ENCODE data around the gene TNNI2. TPM values are rescaled to one million over a fixed set of nuclear protein-coding genes. Genes with fewer than 3 reads are reported as not detected.

Gene TNNI2
- total and polyA plus RNA-seq, 8 donors: 0.24 to 8.5 (median 0.52) TPM; not detected in 1

GRCh38 chr11:1826552-1827094 lies 12.2 kb upstream of the TNNI2 start:
- ATAC-seq (peak; percentile 42), DNase-seq (peak in 2 of 4 donors; percentile 45 to 80)
- TF ChIP-seq CTCF (IDR thresholded peaks at IDR 0.05): no peak
- Histone ChIP-seq H3K9me3 (no peaks in the 10 kb centered on the region), H3K4me3 (no peak overlapping the region), H3K4me1 (peaks cover 28 to 55% of the 10 kb centered on the region in 2 donors), H3K27me3 (peaks cover 0 to 56% of the 10 kb centered on the region in 2 donors), H3K27ac (peak overlapping the region; percentile 49 to 57), H3K36me3 (no peaks in the 10 kb centered on the region)
- intact Hi-C loops (cut with DNase I): no loop called here

DNA sequence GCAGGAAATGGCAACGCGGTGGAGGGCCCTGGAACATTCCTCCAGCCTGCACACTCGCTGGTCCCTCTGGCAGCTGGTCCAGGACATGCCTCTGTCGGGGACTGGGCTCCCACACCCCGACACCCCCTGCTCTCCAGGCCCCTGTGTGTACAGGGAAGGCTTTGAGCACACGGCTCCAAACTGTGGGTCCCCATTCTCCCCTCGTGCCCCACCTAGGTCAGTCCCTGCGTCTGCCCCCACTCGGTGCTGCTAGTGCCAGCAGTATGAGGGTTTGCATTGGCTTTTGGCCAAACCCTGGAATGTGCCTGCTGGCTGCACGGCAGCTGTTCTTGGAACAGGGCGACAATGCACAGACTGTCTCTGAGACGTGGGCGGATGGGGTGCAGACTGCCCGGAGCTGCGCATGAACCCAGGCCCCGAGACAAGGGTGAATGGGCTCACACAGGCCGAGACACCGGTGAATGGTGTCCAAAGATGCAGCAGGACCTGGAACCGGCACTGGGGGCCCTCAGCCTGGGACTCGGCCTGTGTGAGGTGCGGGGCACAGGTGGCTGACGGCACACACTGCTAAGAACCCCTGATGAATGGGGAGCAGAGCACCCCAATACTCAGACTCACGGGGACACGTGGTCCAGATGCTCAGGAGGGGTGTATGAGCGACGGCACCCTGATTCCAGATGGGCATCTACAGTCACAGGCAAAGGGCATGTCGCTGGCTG lies 11.5 kb upstream of the TNNI2 start:
- Histone ChIP-seq H3K4me1 (peaks cover 30 to 61% of the 10 kb centered on the region in 2 donors), H3K4me3 (no peak overlapping the region), H3K36me3 (no peaks in the 10 kb centered on the region), H3K27me3 (peaks cover 0 to 62% of the 10 kb centered on the region in 2 donors), H3K9me3 (no peaks in the 10 kb centered on the region), H3K27ac (peak overlapping the region; percentile 49 to 57)
- DNase-seq (peak in 3 of 4 donors; percentile 80 to 84 (median 83)), ATAC-seq (peak; percentile 74)
- intact Hi-C loops (cut with DNase I): no loop called here
- no peak for TF ChIP-seq CTCF (IDR thresholded peaks at IDR 0.05)

DNA sequence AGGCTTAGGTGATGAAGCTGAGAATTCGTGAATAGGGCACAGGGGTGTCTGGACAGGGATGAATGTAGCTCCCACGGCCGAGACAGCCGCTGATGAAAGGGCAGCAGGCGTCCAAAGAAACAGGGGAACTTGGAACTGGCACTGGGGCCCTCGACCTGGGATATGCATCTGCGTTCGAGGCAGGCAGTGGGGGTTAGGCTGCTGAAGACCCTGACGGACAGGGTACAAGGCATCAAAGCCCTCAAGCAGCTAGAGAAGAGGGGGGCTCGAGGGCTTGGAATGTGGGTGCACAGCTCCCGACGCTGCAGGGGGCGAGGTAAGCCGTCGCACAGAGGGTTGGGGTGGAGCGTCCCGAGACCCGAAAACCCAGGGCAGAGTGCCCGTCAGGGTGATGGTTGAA lies 10.8 kb upstream of the TNNI2 start:
- no peak overlapping the region for H3K27ac ChIP-seq
- intact Hi-C loops (cut with DNase I): no loop called here

DNA sequence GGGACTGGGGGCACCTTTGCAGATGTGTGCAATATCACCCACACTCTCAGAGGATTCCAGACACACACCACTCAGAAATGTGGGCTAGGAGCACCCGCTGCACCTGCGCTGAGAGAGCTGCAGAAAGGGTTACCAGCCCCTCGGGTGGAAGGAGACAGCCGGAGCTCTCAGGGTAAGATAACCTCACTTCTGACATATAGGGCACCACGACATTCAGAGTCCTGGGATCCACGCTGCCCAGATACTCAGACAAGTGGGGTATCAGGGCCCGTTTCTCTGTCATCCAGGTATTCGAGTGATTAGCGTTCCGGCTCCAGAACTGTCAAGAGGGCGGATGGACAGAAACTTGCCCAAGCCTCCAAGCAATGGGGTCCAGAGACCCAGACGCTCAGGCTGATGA lies 10.2 kb upstream of the TNNI2 start:
- no peaks in the 10 kb centered on the region for H3K36me3 ChIP-seq
- DNase-seq (no peak), ATAC-seq (no peak)
- no peak for TF ChIP-seq CTCF (IDR thresholded peaks at IDR 0.05)
- no peak overlapping the region for H3K4me3 ChIP-seq
- H3K9me3 ChIP-seq: no peaks in the 10 kb centered on the region
- H3K27me3 ChIP-seq: peaks cover 0 to 67% of the 10 kb centered on the region in 2 donors
- H3K27ac ChIP-seq: no peak overlapping the region
- intact Hi-C loops (cut with DNase I): no loop called here
- H3K4me1 ChIP-seq: peaks cover 35 to 69% of the 10 kb centered on the region in 2 donors

More for the DNA sequence above, 10.8 kb upstream of the TNNI2 start:
- no peak for DNase-seq
- Histone ChIP-seq H3K9me3 (no peaks in the 10 kb centered on the region), H3K4me3 (no peak overlapping the region), H3K27me3 (peaks cover 0 to 67% of the 10 kb centered on the region in 2 donors), H3K36me3 (no peaks in the 10 kb centered on the region), H3K4me1 (peaks cover 35 to 68% of the 10 kb centered on the region in 2 donors)
- TF ChIP-seq CTCF (IDR thresholded peaks at IDR 0.05): no peak
- no peak for ATAC-seq

GRCh38 chr11:1829039-1829820 lies 9.6 kb upstream of the TNNI2 start:
- Histone ChIP-seq H3K27ac (peak overlapping the region in 1 of 2 donors; percentile 7), H3K4me3 (no peak overlapping the region), H3K4me1 (peaks cover 35 to 69% of the 10 kb centered on the region in 2 donors), H3K27me3 (peaks cover 0 to 67% of the 10 kb centered on the region in 2 donors), H3K9me3 (no peaks in the 10 kb centered on the region), H3K36me3 (no peaks in the 10 kb centered on the region)
- DNase-seq (peak in 1 of 4 donors; percentile 82), ATAC-seq (peak; percentile 25)
- intact Hi-C loops (cut with DNase I): no loop called here
- TF ChIP-seq CTCF (IDR thresholded peaks at IDR 0.05): no peak

Data from left lung (tissue), 10 donors.